ENCODE measurements around the gene SVOPL.

Gene SVOPL

GRCh38 chr7:138603549-138604318, 97.4 kb downstream of the SVOPL start:
- DNase-seq: no peak

GRCh38 chr7:138602451-138602850, 98.7 kb downstream of the SVOPL start:
- DNase-seq: no peak

GRCh38 chr7:138595454-138595853, 105.7 kb downstream of the SVOPL start:
- DNase-seq: no peak

GRCh38 chr7:138590154-138590553, 111.0 kb downstream of the SVOPL start:
- DNase-seq: no peak

- no peak for DNase-seq
These were observed 112.2 kb downstream of the SVOPL start for GRCh38 chr7:138588986-138589385.

GRCh38 chr7:138587485-138587884, 113.7 kb downstream of the SVOPL start:
- DNase-seq: no peak

- DNase-seq: no peak
These were observed 115.7 kb downstream of the SVOPL start for GRCh38 chr7:138585283-138585993.

- no peak for DNase-seq
These were observed 116.5 kb downstream of the SVOPL start for GRCh38 chr7:138584696-138585095.

- no peak for DNase-seq
These were observed 116.9 kb downstream of the SVOPL start for GRCh38 chr7:138584283-138584682.

GRCh38 chr7:138581065-138581464, 120.1 kb downstream of the SVOPL start:
- no peak for DNase-seq

- no peak for DNase-seq
These were observed 121.5 kb downstream of the SVOPL start for GRCh38 chr7:138579671-138580070.

GRCh38 chr7:138579136-138579535, 122.0 kb downstream of the SVOPL start:
- DNase-seq: no peak

- no peak for DNase-seq
These were observed 125.2 kb downstream of the SVOPL start for GRCh38 chr7:138575897-138576428.

GRCh38 chr7:138573741-138574140, 127.4 kb downstream of the SVOPL start:
- DNase-seq: no peak

- DNase-seq: no peak
These were observed 130.4 kb downstream of the SVOPL start for GRCh38 chr7:138570715-138571114.

- no peak for DNase-seq
These were observed 131.7 kb downstream of the SVOPL start for GRCh38 chr7:138569418-138569817.

- DNase-seq: no peak
These were observed 132.5 kb downstream of the SVOPL start for GRCh38 chr7:138568655-138569054.

GRCh38 chr7:138565451-138566114, 135.6 kb downstream of the SVOPL start:
- no peak for DNase-seq

GRCh38 chr7:138565071-138565450, 136.1 kb downstream of the SVOPL start:
- no peak for DNase-seq

- no peak for DNase-seq
These were observed 136.8 kb downstream of the SVOPL start for GRCh38 chr7:138564365-138564764.

GRCh38 chr7:138563808-138564207, 137.4 kb downstream of the SVOPL start:
- no peak for DNase-seq

GRCh38 chr7:138559448-138559847, 141.7 kb downstream of the SVOPL start:
- DNase-seq: no peak

- no peak for DNase-seq
These were observed 144.2 kb downstream of the SVOPL start for GRCh38 chr7:138556771-138557484.

Measured in effector CD4-positive, alpha-beta T cell (primary cell).